Measurements from ENCODE around the gene TRIM66.

TRIM66 gene

GRCh38 chr11:8573777-8574176 is 108.7 kb downstream of the TRIM66 start:
- no peak for DNase-seq

GRCh38 chr11:8567602-8568198 is 114.8 kb downstream of the TRIM66 start:
- DNase-seq = no peak

GRCh38 chr11:8566613-8567210 is 115.8 kb downstream of the TRIM66 start:
- no peak for DNase-seq

- DNase-seq = no peak
Observed at GRCh38 chr11:8564526-8564925, 117.9 kb downstream of the TRIM66 start.
